Body of pancreas (tissue), 4 donors: ENCODE measurements around the gene ULK1.

Experiments
- CTCF ChIP-seq, 7 experiments: fragments of 450-650 bp in 4 of 7; fragments of 200-600 bp in 3 of 7; sonication (generic) in 3 of 7; IDR thresholded peaks; one replicate each; pipeline ENCODE4 v1.5.1; 2016 to 2019; ENCODE audit warnings: antibody characterized with exemption in 7 of 7
- POLR2A ChIP-seq, 3 donors: fragments of 450-650 bp; IDR thresholded peaks; one replicate each; pipeline ENCODE4 v1.6.1; 2016; ENCODE audit warnings: antibody characterized with exemption in 3 of 3, mild to moderate bottlenecking in 2 of 3

GRCh38 chr12:131894981-131895639 lies 688 bp downstream of the ULK1 start:
- TF ChIP-seq POLR2A (IDR thresholded peaks at IDR 0.05) (no peak), CTCF (IDR thresholded peaks at IDR 0.05) (no peak)
